ENCODE measurements around the gene KRT13. TPM values are rescaled to one million over a fixed set of nuclear protein-coding genes. Genes with fewer than 3 reads are reported as not detected.

The KRT13 gene
- total RNA-seq, 1 experiment from 2014 or later = 1.4 TPM

GRCh38 chr17:41480136-41480535, 25.3 kb downstream of the KRT13 start:
- Histone ChIP-seq H3K27ac (ENCODE audit: low read length) (no peak overlapping the region), H3K9me2 (replicated peaks; ENCODE audit: low read length) (no peaks in the 10 kb centered on the region), H3F3A (ENCODE audit: low read length, unreplicated experiment) (no peaks in the 10 kb centered on the region), H3K27me3 (ENCODE audit: low read length) (no peaks in the 10 kb centered on the region), H4K20me1 (ENCODE audit: low read length) (no peaks in the 10 kb centered on the region), H3K79me2 (ENCODE audit: low read length) (no peaks in the 10 kb centered on the region), H3K36me3 (ENCODE audit: low read depth, low read length) (no peaks in the 10 kb centered on the region), H3K9me3 (ENCODE audit: low read length) (no peaks in the 10 kb centered on the region), H3K9ac (ENCODE audit: low read length) (no peak overlapping the region), H3K4me3 (ENCODE audit: low read length) (no peak overlapping the region), H3K4me2 (ENCODE audit: low read length) (no peak overlapping the region), H3K4me1 (ENCODE audit: insufficient read depth, low read length) (peaks cover 6% of the 10 kb centered on the region; the same call in 1 of the 2 replicates), H2AFZ (ENCODE audit: low read length) (no peak overlapping the region)
- CTCF ChIA-PET = no interaction called here
- TF ChIP-seq EZH2 (IDR thresholded peaks at IDR 0.05; ENCODE audit: low read length, unreplicated experiment) (no peak), EZH2phosphoT487 (IDR thresholded peaks at IDR 0.05; ENCODE audit: borderline replicate concordance, low read length) (no peak), CTCF (conservative IDR thresholded peaks at IDR 0.05; ENCODE audit: low read depth, low read length) (no peak)
- no peak for DNase-seq
- no TSS peak for BruUV-seq (replicated peaks)
- POLR2A ChIA-PET (ENCODE audit: unreplicated experiment) = no interaction called here
- no peak for ATAC-seq
- intact Hi-C loops (cut with micrococcal nuclease) = no loop called here

GRCh38 chr17:41478237-41478636, 27.2 kb downstream of the KRT13 start:
- no peaks in the 10 kb centered on the region for H3K27me3 ChIP-seq (ENCODE audit: low read length)
- H3K9ac ChIP-seq (ENCODE audit: low read length) = no peak overlapping the region
- H2AFZ ChIP-seq (ENCODE audit: low read length) = no peak overlapping the region
- ChIA-PET CTCF (interaction anchor here (0.6 kb wide), 1 partner anchor 68 kb away, joined by 3 read pairs; no protein-coding TSS in a partner anchor), POLR2A (ENCODE audit: unreplicated experiment) (no interaction called here)
- H3K79me2 ChIP-seq (ENCODE audit: low read length) = no peaks in the 10 kb centered on the region
- H3F3A ChIP-seq (ENCODE audit: low read length, unreplicated experiment) = no peaks in the 10 kb centered on the region
- no peaks in the 10 kb centered on the region for H3K9me2 ChIP-seq (replicated peaks; ENCODE audit: low read length)
- no peak overlapping the region for H3K4me3 ChIP-seq (ENCODE audit: low read length)
- BruUV-seq (replicated peaks) = no TSS peak
- H3K4me1 ChIP-seq (ENCODE audit: insufficient read depth, low read length) = no peaks in the 10 kb centered on the region
- no peak for DNase-seq
- no peaks in the 10 kb centered on the region for H3K9me3 ChIP-seq (ENCODE audit: low read length)
- H3K4me2 ChIP-seq (ENCODE audit: low read length) = no peak overlapping the region
- no peak for TF ChIP-seq CTCF (conservative IDR thresholded peaks at IDR 0.05; ENCODE audit: low read depth, low read length)
- no peak for TF ChIP-seq EZH2phosphoT487 (IDR thresholded peaks at IDR 0.05; ENCODE audit: borderline replicate concordance, low read length)
- no peak for TF ChIP-seq EZH2 (IDR thresholded peaks at IDR 0.05; ENCODE audit: low read length, unreplicated experiment)
- no peaks in the 10 kb centered on the region for H4K20me1 ChIP-seq (ENCODE audit: low read length)
- H3K27ac ChIP-seq (ENCODE audit: low read length) = no peak overlapping the region
- no peaks in the 10 kb centered on the region for H3K36me3 ChIP-seq (ENCODE audit: low read depth, low read length)
- intact Hi-C loops (cut with micrococcal nuclease) = no loop called here
- ATAC-seq = no peak

- no peak overlapping the region for H2AFZ ChIP-seq (ENCODE audit: low read length)
- DNase-seq (no peak), ATAC-seq (no peak)
- H3K9me2 ChIP-seq (replicated peaks; ENCODE audit: low read length) = no peaks in the 10 kb centered on the region
- H3K9ac ChIP-seq (ENCODE audit: low read length) = no peak overlapping the region
- BruUV-seq (replicated peaks) = no TSS peak
- POLR2A ChIA-PET (ENCODE audit: unreplicated experiment) = no interaction called here
- H3K4me3 ChIP-seq (ENCODE audit: low read length) = no peak overlapping the region
- CTCF ChIA-PET = no interaction called here
- no peaks in the 10 kb centered on the region for H3K9me3 ChIP-seq (ENCODE audit: low read length)
- TF ChIP-seq EZH2phosphoT487 (IDR thresholded peaks at IDR 0.05; ENCODE audit: borderline replicate concordance, low read length) (no peak), CTCF (conservative IDR thresholded peaks at IDR 0.05; ENCODE audit: low read depth, low read length) (no peak), EZH2 (IDR thresholded peaks at IDR 0.05; ENCODE audit: low read length, unreplicated experiment) (no peak)
- intact Hi-C loops (cut with micrococcal nuclease) = no loop called here
- H3K79me2 ChIP-seq (ENCODE audit: low read length) = no peaks in the 10 kb centered on the region
- H3K36me3 ChIP-seq (ENCODE audit: low read depth, low read length) = no peaks in the 10 kb centered on the region
- H4K20me1 ChIP-seq (ENCODE audit: low read length) = no peaks in the 10 kb centered on the region
- no peaks in the 10 kb centered on the region for H3K27me3 ChIP-seq (ENCODE audit: low read length)
- H3K4me1 ChIP-seq (ENCODE audit: insufficient read depth, low read length) = no peaks in the 10 kb centered on the region
- no peak overlapping the region for H3K4me2 ChIP-seq (ENCODE audit: low read length)
- H3K27ac ChIP-seq (ENCODE audit: low read length) = no peak overlapping the region
- H3F3A ChIP-seq (ENCODE audit: low read length, unreplicated experiment) = no peaks in the 10 kb centered on the region
Observed at GRCh38 chr17:41476866-41477815, 28.3 kb downstream of the KRT13 start.

Measured in PC-3 (cell line).